Left cardiac atrium (tissue), 2 donors: Measurements from ENCODE around the gene FSTL1. TPM values are rescaled to one million over a fixed set of nuclear protein-coding genes. Genes with fewer than 3 reads are reported as not detected.

Experiments used
- total RNA-seq, 2 donors: library from RNA; stranded (reverse); fragmentation: NEBNext Ultra II Directional; extraction: Animal tissue kit (Norgen Biotek cat#: 25700); gene quantifications; one replicate each; pipeline ENCODE4 v1.2.1, GENCODE V29; 2021
- donor health status: DM: no; HTN: yes; CAD: no; lungs with severe emphysema.
- donor health status: DM: yes; HTN: yes; CAD: no.

The FSTL1 gene
- total RNA-seq, 2 donors from 2014 or later = 376 to 503 TPM

Other genes with a start within 250 kb of the FSTL1 start
- gene GPR156, start 165.8 kb downstream of the FSTL1 start, total RNA-seq = under 1 TPM; 0.21 to 0.29 TPM
- 10 to 100 TPM; 12.0 to 13.6 TPM for gene LRRC58, start 101.6 kb downstream of the FSTL1 start, total RNA-seq
- gene NDUFB4, start 145.3 kb upstream of the FSTL1 start, total RNA-seq = 100 to 1,000 TPM; 285 to 331 TPM
- gene HGD, start 231.2 kb upstream of the FSTL1 start, total RNA-seq = 1 to 10 TPM in 1 of 2 donors, not detected in 1; 1.5 TPM